HepG2 (cell line): ENCODE measurements around the gene ZDHHC7. TPM values are rescaled to one million over a fixed set of nuclear protein-coding genes. Genes with fewer than 3 reads are reported as not detected.

Source experiments
- FOXA3 ChIP-seq: IDR thresholded peaks from 2 replicates; pipeline ENCODE4 v1.6.1; 2016; ENCODE audit warnings: missing genetic modification reagents, missing compliant biosample characterization
- KDM1A ChIP-seq: IDR thresholded peaks from 2 replicates; pipeline ENCODE4 v1.6.1; 2016; ENCODE audit warnings: missing compliant biosample characterization
- LCORL ChIP-seq, 2 experiments: fragments of 450-650 bp in 1 of 2; sonication (generic) in 1 of 2; formaldehyde crosslinking in 1 of 2; IDR thresholded peaks; 2 replicates each; pipeline versions ENCODE4 v1.5.0 to v1.6.1; 2017 to 2020; ENCODE audit warnings: antibody characterized with exemption in 1 of 2, missing genetic modification reagents in 1 of 2
- MBNL3 ChIP-seq: fragments of 250-450 bp; sonication (Bioruptor Pico); conservative IDR thresholded peaks from 2 replicates; pipeline ENCODE4 v1.8.0; 2022; ENCODE audit warnings: mild to moderate bottlenecking, inconsistent platforms
- PAXIP1 ChIP-seq: sonication (generic); formaldehyde crosslinking; conservative IDR thresholded peaks from 2 replicates; pipeline ENCODE4 v1.4.0; 2020; ENCODE audit warnings: mild to moderate bottlenecking, missing genetic modification reagents, moderate library complexity
- PHB2 ChIP-seq: fragments of 450-650 bp; IDR thresholded peaks from 2 replicates; pipeline ENCODE4 v1.6.1; 2018; ENCODE audit not compliant: partially characterized antibody
- PPARG ChIP-seq: conservative IDR thresholded peaks from 2 replicates; pipeline ENCODE4 v1.6.1; 2016; ENCODE audit warnings: missing biosample characterization, missing genetic modification reagents
- SOX13 ChIP-seq, 3 experiments: fragments of 450-650 bp in 1 of 3; sonication (generic) in 1 of 3; formaldehyde crosslinking in 1 of 3; IDR thresholded peaks in 2 of 3; conservative IDR thresholded peaks in 1 of 3; 2 replicates each; pipeline versions ENCODE4 v1.5.0 to v1.6.1; 2016 to 2020; ENCODE audit warnings: antibody characterized with exemption in 1 of 3, mild to moderate bottlenecking in 1 of 3, missing compliant biosample characterization in 1 of 3, missing genetic modification reagents in 1 of 3, moderate library complexity in 1 of 3
- SOX5 ChIP-seq: IDR thresholded peaks from 2 replicates; pipeline ENCODE4 v1.6.1; 2016; ENCODE audit warnings: borderline replicate concordance
- TARDBP ChIP-seq: sonication (generic); formaldehyde crosslinking; IDR thresholded peaks from 2 replicates; pipeline ENCODE4 v1.8.0; 2022; ENCODE audit warnings: mild to moderate bottlenecking, missing genetic modification reagents
- ZBTB7B ChIP-seq: sonication (generic); formaldehyde crosslinking; IDR thresholded peaks from 2 replicates; pipeline ENCODE4 v1.4.0; 2020; ENCODE audit warnings: missing genetic modification reagents
- ZNF124 ChIP-seq: sonication (generic); formaldehyde crosslinking; IDR thresholded peaks from 2 replicates; pipeline ENCODE4 v1.4.0; 2020; ENCODE audit warnings: missing genetic modification reagents
- ZNF160 ChIP-seq: sonication (generic); formaldehyde crosslinking; IDR thresholded peaks from 2 replicates; pipeline ENCODE4 v1.8.0; 2022; ENCODE audit warnings: mild to moderate bottlenecking, inconsistent platforms, missing genetic modification reagents
- ZNF496 ChIP-seq: sonication (generic); formaldehyde crosslinking; IDR thresholded peaks from 2 replicates; pipeline ENCODE4 v1.8.1; 2023; ENCODE audit warnings: mild to moderate bottlenecking, moderate library complexity, missing genetic modification reagents; ENCODE audit not compliant: insufficient replicate concordance
- ZNF775 ChIP-seq: sonication (generic); formaldehyde crosslinking; IDR thresholded peaks from 2 replicates; pipeline ENCODE4 v1.4.0; 2020; ENCODE audit warnings: missing genetic modification reagents, mild to moderate bottlenecking, moderate library complexity, borderline replicate concordance
- ZNF83 ChIP-seq: sonication (generic); formaldehyde crosslinking; IDR thresholded peaks from 2 replicates; pipeline ENCODE4 v1.4.0; 2020; ENCODE audit warnings: missing genetic modification reagents, mild to moderate bottlenecking, borderline replicate concordance
- polyA plus RNA-seq, 8 experiments: library from polyadenylated mRNA; depleted of rRNA in 3 of 8; stranded (reverse) in 7 of 8; unstranded in 1 of 8; fragments of >200 nt; fragmentation: Illumina TruSeq in 4 of 8; extraction: Trizol in 4 of 8; gene quantifications; 2 replicates each; pipeline versions ENCODE4 v1.2.1 to v1.2.3, GENCODE V29; 2011 to 2016; ENCODE audit warnings: low read depth in 4 of 8, missing spikeins in 1 of 8, mixed read lengths in 1 of 8; ENCODE audit not compliant: insufficient read depth in 1 of 8
- total RNA-seq, 5 experiments: library from RNA; depleted of rRNA; stranded (reverse); fragments of >200 nt; fragmentation: Illumina TruSeq; extraction: Trizol; gene quantifications; 2 replicates each; pipeline ENCODE4 v1.2.3, GENCODE V29; 2016; ENCODE audit warnings: low read depth in 1 of 5
- TF ChIP-seq, protein P1 (sequence below): IDR thresholded peaks from 2 replicates; pipeline ENCODE4 v1.6.1; 2016; ENCODE audit warnings: mild to moderate bottlenecking
- TF ChIP-seq, protein P2 (sequence below): IDR thresholded peaks from 2 replicates; pipeline ENCODE4 v1.4.0; 2020; ENCODE audit warnings: mild to moderate bottlenecking, missing genetic modification reagents
- TF ChIP-seq, protein P3 (sequence below): sonication (generic); formaldehyde crosslinking; IDR thresholded peaks from 2 replicates; pipeline ENCODE4 v1.4.0; 2020; ENCODE audit warnings: missing genetic modification reagents, mild to moderate bottlenecking, borderline replicate concordance

The ZDHHC7 gene
- total and polyA plus RNA-seq, 2 of the 13 experiments (the other 11 are each of a cell fraction or from before 2014, with no cell fraction given) = 46.8 to 67.6 TPM

GRCh38 chr16:85014311-85014710 lies 3.0 kb upstream of the ZDHHC7 start (continued):
- TF ChIP-seq, protein P1, sequence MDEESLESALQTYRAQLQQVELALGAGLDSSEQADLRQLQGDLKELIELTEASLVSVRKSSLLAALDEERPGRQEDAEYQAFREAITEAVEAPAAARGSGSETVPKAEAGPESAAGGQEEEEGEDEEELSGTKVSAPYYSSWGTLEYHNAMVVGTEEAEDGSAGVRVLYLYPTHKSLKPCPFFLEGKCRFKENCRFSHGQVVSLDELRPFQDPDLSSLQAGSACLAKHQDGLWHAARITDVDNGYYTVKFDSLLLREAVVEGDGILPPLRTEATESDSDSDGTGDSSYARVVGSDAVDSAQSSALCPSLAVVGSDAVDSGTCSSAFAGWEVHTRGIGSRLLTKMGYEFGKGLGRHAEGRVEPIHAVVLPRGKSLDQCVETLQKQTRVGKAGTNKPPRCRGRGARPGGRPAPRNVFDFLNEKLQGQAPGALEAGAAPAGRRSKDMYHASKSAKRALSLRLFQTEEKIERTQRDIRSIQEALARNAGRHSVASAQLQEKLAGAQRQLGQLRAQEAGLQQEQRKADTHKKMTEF = no peak
- TF ChIP-seq TARDBP (CRISPR knock-in tag) (no peak), MBNL3 (CRISPR knock-in tag) (no peak), KDM1A (CRISPR knock-in tag) (no peak), ZNF496 (CRISPR knock-in tag) (no peak), ZBTB7B (CRISPR knock-in tag) (no peak), SOX5 (CRISPR knock-in tag) (peak; percentile 70; the same call in 1 of the 2 replicates), PAXIP1 (peak; percentile 41; the same call in 1 of the 2 replicates), ZNF160 (CRISPR knock-in tag) (no peak), PPARG (CRISPR knock-in tag) (no peak), PHB2 (no peak), LCORL (IDR thresholded peaks at IDR 0.05) (no peak), LCORL (CRISPR knock-in tag; IDR thresholded peaks at IDR 0.05) (no peak), FOXA3 (CRISPR knock-in tag) (peak; percentile 40; the same call in 1 of the 2 replicates), ZNF775 (CRISPR knock-in tag) (no peak), ZNF83 (CRISPR knock-in tag) (no peak), SOX13 (IDR thresholded peaks at IDR 0.05) (no peak), SOX13 (CRISPR knock-in tag; conservative IDR thresholded peaks at IDR 0.05 in 1 of 2, IDR thresholded peaks at IDR 0.05 in 1 of 2) (peak in 1 of 2 experiments; percentile 82; a peak in 2 of 4 replicates), ZNF124 (CRISPR knock-in tag) (no peak)
- TF ChIP-seq, protein P2, sequence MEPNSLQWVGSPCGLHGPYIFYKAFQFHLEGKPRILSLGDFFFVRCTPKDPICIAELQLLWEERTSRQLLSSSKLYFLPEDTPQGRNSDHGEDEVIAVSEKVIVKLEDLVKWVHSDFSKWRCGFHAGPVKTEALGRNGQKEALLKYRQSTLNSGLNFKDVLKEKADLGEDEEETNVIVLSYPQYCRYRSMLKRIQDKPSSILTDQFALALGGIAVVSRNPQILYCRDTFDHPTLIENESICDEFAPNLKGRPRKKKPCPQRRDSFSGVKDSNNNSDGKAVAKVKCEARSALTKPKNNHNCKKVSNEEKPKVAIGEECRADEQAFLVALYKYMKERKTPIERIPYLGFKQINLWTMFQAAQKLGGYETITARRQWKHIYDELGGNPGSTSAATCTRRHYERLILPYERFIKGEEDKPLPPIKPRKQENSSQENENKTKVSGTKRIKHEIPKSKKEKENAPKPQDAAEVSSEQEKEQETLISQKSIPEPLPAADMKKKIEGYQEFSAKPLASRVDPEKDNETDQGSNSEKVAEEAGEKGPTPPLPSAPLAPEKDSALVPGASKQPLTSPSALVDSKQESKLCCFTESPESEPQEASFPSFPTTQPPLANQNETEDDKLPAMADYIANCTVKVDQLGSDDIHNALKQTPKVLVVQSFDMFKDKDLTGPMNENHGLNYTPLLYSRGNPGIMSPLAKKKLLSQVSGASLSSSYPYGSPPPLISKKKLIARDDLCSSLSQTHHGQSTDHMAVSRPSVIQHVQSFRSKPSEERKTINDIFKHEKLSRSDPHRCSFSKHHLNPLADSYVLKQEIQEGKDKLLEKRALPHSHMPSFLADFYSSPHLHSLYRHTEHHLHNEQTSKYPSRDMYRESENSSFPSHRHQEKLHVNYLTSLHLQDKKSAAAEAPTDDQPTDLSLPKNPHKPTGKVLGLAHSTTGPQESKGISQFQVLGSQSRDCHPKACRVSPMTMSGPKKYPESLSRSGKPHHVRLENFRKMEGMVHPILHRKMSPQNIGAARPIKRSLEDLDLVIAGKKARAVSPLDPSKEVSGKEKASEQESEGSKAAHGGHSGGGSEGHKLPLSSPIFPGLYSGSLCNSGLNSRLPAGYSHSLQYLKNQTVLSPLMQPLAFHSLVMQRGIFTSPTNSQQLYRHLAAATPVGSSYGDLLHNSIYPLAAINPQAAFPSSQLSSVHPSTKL (CRISPR knock-in tag) = 0 out of 2 replicates have a peak, but pooled peaks have one; percentile 9
- TF ChIP-seq, protein P3, sequence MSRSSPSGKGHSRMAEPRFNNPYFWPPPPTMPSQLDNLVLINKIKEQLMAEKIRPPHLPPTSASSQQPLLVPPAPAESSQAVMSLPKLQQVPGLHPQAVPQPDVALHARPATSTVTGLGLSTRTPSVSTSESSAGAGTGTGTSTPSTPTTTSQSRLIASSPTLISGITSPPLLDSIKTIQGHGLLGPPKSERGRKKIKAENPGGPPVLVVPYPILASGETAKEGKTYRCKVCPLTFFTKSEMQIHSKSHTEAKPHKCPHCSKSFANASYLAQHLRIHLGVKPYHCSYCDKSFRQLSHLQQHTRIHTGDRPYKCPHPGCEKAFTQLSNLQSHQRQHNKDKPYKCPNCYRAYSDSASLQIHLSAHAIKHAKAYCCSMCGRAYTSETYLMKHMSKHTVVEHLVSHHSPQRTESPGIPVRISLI (CRISPR knock-in tag) = peak; percentile 52; the same call in 1 of the 2 replicates
